ENCODE data around the gene SORCS2.

SORCS2 gene

DNA sequence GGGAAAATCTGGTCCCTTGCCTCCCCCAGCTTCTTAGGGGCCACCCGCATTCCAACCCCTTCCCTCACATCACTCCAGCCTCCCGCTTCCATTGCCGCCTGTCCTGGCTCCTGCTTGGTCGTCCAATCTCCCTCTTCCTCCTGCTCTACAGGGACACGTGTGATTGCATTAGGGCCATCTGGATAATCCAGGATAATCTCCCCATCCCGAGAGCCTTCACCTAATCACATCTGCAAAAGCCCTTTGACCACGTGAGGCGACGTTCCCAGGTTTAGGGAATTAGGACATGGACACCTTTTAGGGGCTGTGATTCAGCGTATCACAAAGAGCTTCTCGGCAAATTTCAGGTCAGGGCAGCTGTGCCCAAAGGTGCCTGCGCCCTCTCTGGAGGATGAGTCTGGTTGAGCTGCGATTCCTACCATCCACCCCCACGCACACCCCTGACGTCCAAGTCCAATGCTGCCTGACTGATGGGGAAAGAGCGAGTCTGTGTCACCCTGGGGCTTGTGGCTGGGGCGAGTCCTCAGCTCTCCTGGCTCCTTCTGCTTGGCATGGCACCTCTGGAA is 137.8 kb downstream of the SORCS2 start:
- DNase-seq = no peak

DNA sequence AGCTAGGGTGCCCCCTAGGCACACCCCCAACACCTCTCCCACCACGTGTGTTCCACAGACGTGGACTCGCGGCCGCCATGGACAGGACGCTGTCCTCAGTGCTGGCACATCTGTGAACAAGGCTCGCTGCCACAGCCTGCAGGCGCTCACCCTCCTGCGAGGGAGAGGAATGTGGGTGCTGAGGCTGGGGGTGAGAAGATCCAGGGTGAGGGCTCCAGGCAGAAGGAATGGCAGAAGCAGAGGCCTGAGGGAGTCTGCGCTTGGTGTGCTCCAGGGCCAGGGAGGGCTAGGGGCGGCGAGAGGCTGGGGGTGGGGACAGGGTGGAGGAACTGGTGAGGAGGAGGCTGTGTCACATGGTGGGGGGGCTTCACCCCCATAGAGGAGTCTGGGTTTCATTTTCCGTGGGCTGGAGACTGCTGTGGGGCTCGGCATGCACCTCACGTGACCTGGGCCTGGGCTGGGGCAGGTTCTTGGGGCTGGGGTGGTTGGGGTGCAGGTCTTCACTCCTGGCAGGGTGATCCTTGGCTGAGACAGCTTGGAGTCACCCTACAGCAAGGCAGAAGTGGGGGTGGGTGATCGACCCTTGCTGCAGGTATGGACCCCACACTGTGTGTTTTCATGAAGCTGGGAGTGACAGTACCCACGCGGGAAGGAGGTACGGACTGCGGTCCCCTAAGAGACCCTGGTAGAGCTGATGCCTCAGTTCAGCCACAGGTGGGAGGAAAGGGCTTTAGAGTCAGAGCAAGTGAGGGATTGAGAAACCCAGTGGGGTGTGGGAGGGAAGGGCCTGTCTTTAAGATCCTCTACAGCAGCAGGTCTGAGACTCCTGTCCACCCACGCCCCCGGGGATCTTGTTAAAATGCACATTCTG is 138.7 kb downstream of the SORCS2 start:
- DNase-seq = no peak

DNA sequence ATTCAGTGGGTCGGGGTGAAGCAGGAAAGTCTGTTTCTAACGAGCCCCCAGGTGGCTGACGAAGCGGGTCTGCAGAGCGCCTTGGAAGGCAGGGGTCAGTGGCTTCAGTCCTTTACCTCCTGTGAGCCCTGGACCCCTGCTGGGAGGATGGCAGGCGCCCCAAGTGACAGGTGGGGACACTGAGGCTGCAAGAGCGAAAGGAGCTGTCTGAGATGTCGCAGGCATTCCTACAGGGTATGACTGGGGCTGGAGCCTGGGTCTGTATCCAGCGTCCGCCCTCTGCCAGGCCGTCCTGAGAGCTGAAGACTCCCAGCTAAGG is 139.3 kb downstream of the SORCS2 start:
- no peak for DNase-seq

DNA sequence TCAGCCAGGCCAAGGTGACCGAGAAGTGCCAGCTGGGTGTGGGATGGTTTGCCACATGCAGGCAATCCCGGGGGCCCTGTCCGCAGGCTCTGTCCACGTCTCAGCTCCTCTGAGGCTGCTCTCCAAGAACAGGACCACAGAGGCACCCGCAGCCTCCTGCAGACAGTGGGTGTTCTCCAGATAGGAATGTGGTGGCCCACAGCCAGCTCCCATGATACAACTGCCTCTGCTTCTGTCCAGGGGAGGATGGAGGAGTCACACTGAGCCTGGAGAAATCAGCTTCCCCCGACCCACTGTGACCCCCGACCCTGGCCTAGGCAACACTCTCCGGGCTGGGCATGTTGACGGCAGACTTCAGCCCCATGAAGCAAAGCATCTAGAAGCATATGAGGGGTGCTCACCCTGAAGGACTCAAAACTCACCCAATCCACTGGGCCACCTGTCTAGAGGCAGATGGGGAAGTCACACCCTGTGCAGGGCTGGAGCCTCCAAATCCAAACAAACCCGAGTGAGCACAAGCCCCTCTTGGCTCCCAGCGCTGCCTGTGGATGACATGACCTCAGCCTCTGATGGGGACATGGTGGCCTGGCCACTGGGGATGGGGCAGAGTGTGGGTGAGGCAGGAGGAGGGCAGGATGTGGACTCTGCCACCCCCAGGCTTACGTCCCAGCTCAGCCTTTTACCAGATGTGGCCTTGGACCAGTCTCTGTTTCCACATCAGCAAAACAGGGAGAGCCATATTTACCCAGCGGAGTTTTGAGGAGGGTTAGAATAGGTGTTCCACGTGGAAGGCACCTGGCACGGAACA is 140.1 kb downstream of the SORCS2 start:
- DNase-seq = no peak

DNA sequence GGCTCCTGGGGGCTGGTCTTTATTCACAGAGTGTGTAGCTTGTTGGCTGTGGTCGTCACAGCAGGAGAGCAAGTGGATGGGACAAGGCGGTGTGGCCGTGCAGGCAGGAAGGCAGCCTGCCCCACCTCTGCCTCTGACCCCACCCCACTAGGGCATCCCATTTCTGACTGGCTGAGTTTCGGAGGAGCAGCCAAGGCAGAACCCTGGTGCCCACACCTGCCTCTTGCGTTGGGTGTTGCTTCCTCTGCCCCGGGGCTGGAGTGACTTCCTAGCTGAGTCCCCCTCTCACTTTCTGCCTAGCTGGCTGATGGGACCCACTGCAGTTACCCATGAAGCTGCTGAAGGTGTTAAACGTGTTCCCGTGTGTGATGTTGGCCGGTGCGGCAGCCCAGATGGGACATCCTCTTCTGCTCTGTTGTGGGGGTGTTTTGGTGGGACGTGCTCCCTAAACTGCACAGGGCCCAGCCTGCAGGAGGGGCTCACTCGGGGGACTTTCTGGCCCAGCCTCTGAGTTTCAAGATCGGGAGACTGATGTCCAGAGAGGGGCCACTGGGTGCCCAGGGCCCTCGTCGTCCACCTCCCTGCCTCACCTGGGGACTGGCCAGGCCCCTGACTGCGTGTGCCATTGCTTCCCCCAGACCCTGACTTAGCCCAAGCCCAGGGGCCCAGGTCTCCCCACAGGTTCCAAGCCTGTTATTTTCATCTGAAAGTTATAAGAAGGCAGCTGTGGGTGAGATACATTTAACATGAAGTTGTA is 140.9 kb downstream of the SORCS2 start:
- DNase-seq = no peak

DNA sequence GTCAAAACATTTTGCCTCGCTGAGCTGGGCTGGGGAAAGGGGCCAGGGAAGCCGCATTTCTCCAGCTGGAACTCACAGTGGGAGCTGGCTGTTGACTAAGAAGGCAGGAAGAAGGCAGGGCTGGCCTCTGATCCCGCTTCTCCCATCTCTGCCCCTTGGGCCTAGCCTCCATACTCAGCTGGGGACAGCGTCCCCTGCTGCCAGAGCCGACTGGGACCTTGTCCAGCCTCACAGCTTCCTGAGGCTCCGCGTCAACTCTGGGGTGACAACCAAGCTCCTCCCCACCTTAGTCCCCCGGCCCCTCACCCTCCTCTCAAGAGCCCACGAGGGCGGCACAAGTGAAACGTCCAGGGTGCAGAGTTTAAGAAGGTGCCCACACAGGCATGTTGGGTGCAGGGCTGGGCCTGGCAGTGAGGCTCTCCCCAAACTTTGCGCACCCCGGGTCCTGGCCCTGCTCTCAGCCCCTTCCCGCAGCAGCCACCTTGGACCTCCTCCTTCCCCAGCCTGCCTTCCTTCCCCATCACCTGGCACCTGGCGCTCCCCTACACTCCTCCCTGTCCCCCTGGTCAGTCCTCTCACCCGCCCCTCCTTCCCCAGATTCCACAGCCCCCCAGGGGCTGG is 141.6 kb downstream of the SORCS2 start:
- no peak for DNase-seq

DNA sequence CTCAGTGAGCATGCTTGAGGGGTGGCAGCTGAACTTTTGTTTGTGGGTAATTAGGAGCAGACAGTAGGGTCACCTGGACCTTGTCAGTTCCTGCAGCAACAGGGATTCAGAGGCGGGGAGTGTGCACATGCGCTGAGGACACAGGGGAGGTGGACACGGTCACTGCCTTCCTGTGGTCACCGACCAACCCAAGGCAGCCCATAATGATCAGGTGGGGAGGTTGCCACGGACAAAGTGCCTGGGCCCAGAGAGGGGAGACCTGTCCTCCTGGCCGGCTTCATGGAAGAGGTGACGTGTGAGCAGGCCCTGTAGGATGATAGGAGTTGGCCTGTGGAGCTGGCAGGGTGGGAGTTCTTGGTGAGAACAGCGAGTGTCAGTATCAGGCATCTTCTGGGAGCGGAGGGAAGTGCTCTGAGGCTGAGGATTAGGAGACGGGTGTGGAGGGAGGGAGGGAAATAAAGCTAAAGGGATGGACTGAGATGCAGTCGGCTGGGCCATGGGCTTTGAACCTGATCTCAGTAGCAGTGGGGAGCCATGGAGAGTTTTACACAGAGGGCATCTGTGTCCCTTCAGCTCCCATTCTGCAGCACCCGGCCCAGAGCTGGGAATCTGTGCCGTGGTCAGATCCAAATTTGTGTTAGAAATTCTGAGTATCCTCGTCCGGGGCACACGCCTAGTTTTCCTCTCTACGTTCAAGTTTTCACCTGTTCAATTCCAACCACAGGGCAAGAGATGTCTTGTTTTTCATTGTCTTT is 142.4 kb downstream of the SORCS2 start:
- DNase-seq = no peak

DNA sequence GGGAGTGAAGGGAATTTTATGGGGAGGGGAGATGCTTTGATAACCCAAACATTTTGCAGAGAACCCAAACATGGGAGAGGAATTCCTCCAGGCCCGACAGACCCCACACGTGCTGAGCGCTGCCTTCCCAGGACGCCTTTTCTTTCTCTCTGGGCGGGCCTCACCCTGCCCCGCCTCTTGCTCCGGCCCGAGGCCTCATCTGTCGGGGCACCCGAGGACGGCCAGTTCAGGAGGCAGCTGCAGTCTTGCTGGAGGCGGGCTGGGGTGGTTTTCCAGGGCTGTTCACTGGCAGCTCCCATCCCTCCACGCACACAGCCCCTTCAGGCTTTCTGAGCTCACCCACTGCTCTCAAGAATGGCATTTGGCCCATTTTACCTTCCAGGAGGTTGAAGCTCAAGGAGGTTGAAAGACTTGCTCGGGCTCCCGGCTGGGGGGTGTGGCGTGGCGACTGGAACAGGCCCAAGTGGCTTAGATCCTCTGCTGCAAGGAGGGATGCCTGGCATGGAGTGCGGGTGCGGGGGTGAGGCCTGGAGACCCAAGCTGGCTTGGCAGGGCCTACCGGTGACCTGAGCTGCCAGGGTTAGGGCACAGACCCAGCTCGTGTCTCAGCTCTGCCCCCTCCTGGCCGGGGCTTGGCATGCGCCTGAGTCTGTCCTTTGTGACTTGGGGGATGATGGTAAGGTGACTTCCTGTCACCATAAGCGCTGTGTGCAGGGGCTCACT is 143.2 kb downstream of the SORCS2 start:
- no peak for DNase-seq

DNA sequence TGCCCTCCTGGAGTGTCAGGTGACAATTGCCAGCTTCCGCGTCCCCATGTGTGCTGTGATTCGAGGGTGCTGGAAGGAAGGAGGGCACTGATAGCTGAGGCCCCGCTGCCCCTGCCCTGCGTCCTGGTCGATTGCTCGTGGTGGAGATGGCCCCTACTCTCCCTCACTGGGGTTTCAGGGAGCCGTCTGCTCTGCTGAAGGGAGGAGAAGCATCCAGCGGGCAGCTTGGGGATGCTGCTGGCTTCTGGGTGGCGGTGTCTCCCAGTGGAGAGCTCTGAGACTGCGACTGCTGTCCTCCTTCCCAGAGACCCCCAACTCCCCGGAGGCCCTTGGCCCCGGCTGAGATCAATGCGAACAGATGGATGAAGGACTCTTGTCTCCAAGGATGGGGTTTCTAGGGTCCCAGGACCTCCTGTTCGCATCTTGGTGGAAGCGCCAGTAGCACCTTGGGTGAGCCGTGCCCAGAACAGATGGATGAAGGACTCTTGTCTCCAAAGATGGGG is 143.8 kb downstream of the SORCS2 start:
- DNase-seq = no peak

DNA sequence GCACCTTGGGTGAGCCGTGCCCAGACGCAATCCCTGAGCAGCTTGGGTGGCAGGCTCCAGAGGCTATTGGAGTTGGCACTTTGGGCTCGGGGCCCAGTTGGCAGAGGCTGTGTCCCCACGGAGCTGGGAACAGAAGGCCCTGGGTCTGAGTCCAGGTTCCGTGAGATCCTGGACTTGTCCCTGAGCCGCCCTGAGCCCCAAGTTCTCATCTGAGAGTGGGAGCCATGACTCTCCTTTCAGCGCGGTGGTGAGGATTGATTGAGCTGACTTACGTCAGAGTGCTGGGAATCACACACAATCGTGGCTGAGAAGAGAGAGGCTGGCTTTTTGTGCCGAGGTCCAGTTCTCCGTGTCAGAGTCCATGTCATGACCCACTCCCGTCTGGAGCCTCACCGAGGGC is 144.4 kb downstream of the SORCS2 start:
- DNase-seq = no peak

DNA sequence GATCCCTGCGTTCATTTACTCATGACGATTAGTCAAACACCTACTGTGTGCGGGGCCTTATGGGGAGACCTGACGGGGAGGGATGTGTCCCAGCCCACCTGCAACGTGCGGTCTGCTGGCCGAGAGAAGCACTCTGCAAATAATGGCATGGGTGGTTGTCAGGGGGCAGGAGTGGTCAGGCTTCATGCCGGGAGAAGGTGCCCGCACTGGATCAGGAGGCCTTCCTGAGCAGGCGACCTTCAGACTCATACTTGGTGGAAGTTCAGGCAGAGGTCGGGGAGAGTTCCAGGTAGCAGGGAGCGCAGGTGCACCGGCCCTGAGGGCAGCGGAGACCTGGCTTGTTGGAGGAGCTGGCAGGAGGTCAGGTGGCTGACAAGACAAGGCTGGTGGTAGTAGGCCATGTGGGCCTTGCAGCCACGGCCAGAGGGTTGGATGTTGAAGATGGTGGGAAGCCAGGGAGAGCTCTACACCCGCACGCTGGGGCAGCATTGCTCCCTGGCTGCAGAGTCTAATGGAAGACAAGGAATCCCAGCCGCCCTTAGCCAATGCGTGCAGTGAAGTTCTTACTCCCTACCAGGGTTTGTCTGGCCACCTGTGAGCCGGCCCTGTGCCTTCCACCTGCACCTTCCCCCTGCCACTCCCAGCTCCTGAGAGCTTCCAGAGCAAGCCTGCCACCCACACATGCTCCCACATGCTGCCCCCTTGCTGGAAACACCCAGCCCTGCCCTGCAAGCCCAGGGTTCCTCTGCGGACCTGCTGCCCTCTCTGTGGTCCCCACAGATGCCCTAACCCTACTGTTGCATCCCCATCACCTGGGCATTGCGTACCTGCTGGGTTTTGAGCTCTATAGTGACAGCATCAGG is 145.1 kb downstream of the SORCS2 start:
- no peak for DNase-seq

DNA sequence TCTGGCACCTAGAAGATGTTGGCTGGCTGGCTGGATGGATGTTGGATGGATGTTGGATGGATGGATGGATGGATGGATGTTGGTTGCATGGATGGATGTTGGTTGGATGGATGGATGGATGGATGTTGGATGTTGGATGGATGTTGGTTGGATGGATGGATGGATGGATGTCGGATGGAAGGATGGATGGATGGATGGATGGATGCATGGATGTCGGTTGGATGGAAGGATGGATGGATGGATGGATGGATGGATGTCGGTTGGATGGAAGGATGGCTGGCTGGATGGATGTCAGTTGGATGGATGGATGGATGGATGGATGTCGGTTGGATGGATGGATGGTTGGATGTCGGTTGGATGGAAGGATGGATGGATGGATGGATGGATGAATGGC is 145.7 kb downstream of the SORCS2 start:
- DNase-seq = no peak

DNA sequence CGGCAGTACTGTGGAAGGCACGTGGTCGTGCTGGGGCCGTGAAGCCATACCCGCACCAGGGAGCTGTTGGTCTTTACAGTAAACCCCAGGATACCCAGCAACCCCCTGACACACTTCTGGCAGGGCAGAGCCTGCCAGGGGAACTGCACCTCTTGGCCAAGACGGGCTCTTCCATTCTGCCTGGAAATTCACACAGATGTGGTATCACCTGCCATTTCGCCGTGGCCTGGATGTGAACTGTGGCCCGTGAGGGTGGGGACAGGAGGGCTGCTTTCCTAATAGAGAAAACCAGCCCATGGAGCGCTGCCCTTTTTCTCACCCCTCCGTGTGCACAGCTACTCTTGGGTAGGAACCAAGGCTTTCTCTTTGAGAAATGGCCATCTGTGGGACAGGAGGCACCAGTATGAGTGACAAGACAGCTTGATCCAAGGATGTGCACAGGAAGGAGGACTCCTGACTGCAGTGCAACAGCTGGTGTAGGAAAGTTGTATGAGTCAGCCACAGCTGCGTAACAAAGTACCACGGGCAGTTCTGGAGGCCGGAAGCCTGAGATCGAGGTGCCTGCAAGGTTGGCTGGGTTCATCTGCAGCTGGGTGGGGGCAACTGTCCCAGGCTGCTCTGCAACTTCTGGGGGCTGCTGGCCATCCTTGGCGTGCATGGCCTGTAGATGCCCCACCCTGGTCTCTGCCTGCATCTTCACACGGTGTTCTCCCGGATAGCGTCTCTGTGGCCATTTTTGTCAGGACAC is 146.7 kb downstream of the SORCS2 start:
- no peak for DNase-seq

DNA sequence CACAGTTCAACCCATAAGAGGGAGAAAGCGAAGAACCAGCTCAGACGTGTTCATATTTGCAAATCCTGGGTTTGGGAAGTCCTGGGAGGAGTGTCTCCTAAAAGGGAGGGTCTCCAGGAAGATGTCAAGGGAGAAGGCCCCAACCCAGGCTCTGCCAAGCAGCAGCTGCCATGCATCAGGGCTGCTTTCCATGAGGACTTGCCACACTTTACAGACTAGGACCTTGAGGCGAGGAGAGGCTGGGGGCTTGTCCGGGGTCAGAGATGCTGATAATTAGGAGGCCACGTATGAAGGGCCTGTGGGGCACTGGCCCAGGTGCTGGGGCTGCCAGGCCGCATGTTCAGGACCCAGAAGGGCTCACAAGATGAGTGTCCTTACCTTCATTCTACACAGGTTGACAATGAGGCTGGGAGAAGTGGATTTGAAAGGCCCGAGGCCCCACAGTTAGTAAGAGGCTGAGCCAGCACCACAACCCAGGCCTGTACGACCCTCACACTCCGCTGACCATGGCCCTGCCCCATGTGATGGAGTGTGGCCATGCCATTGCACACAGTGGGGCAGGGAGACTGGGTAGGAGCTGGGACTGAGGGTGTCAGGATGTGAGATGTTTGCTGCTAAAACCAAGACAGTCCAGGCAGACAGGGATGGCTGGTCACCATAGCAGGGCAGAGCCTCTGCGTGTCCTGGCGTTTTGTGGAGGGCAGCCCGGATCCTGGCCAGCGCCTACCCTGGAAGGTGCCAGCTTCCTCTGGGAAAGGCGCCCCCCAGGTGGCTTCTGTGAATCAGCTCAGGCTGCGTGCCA is 147.6 kb downstream of the SORCS2 start:
- DNase-seq = no peak

DNA sequence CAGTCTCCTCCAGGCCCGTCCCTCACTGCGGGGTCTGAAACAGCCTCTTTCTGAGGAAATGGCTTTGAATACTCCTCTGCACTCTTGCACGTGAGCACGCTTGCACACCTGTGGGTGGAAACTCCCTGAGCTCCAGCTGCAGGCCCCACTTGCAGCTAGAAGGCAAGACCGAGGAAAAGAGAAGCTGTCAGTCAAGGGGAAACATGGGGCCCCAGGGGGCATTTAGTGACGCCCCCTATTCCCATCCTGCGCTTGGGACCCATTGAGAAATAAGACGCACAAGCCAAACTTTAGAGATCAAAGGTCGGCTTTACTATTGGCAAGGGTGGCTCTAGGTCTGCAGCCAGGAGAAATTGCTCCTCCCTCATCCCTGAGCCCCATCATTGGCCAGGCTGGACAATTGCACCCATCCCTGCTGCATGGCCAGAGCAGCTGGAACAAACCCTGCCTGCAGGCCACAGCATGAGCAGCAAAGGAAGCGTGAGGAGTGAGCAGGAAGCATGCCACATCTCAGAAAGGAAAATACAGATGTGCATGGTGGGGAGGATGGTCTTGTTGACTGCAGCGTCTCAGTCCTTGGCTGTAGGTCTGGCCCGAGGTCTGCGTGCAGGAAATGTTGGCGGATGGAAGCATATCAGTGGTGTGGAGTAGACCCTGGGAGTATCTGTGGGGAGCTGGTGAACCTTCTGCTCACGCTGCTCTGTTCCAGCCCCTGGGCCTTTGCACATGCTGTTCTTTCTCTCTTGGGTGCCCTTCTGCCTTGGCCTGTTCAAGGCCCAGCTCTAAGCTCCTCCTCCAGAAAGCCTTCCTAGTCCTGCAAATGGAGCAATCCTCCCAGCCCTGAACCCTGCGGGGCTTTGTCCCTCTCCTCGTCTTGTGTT is 148.5 kb downstream of the SORCS2 start:
- DNase-seq = no peak

DNA sequence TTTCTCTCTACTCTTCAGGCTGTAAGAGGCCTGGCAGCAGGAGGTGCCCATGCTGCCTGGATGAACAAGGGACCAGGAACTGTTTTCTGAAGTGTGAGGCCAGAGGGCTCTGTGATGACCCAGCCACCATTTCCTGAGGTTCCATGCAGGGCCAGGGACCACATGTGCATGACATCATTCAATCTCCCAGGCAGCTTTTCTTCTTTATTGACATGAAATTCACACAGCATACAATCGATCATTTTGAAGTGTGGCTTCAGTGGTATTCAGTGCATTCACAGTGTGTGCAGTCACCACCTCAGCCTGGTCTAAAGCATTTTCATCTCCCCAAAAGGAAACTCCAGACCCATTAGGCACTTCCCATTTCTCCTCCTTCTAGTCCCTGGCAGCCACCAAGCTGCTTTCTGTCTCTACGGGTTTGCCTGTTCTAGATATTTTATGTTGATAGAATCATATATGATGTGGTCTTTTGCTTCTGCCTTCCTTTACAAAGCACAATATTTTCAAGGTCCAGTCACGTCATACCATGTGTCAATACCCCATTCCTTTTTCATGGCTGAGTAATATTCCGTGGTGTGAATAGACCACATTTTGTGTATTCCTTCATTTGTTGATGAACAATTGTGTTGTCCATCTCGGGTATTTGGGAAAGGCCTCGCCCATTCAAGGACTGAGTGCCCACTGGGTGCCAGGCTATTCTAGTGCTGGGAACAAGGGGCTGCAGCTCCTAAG is 149.3 kb downstream of the SORCS2 start:
- no peak for DNase-seq

All from NCI-H2081 treated with DMSO at 0.1 percent for 48 hours (cell line).